Activated CD4-positive, alpha-beta T cell treated with anti-CD3 and anti-CD28 coated beads for 48 hours (primary cell): ENCODE data around the gene LGR6.

ENCODE experiments used
- DNase-seq: peaks from one replicate; pipeline ENCODE4 v3.0.0-alpha.2; 2020

LGR6 gene

DNA sequence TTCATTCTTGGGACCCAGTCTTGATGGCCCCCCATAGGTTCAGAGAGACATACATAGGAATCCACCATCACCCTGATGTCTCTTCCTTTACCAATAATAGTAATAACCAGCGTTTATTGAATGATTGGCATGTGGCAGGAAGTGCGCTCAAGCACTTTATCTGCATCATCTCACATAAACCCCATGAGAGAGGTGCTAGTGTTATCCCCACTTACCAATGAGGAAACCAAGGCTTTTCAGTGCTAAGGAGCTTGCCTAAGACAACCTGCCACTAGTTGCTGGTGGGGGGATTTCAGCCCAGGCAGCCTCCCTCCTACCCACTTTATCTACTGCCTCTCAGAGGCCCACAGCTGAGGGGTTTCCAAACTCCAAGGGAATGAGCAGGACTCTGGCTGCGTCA, 7.7 kb downstream of the LGR6 start:
- no peak for DNase-seq

DNA sequence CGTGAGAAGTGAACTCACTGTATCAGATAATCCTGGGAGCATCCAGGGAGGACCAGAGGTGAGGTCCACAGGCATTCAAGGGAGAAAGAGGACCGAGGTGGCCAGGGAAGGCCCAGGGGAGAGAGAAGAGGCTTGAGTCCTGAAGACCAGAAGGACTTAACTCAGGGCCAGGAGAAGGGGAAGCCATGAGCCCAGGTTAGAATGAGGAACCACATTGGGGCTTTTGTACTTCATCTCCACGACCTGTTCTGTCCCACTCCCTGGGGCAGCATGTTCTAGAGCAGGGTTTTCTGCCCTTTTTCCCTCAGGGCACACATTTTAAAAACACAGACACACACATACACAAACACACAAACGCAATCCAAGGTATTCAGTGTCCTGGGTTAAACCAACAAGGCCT, 8.4 kb downstream of the LGR6 start:
- DNase-seq, result no peak

DNA sequence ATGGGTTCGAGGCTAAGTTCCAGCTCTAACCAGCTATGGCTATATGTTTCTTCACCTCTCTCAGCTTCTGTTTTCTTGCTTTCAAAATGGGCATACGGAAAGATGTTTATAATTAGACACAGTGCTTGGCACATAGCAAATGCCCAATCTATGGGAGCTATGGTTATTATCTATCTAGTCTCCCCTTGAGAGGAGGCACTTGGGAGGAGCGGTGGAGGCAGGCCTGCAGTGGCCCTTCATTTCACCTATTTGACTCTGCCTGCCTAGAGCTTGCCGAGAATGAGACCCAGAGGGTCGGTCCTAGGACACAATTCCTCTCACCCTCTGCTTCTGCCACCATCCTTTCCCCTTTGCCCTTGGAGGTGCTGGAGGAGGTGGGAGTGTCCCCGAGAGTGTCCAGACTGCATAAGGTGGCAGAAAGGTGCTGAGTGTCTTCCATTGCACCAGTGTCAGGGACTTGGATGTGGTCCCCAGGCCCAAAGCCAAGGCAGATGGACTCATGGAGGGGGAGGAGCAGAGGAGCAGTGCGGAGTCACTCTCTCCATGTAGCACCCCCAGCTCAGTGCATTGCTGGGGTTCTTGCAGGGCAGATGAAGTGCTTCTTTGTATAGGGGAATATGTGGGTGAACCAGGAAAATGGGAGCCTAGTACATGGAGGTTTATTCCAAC, 9.0 kb downstream of the LGR6 start:
- no peak for DNase-seq

DNA sequence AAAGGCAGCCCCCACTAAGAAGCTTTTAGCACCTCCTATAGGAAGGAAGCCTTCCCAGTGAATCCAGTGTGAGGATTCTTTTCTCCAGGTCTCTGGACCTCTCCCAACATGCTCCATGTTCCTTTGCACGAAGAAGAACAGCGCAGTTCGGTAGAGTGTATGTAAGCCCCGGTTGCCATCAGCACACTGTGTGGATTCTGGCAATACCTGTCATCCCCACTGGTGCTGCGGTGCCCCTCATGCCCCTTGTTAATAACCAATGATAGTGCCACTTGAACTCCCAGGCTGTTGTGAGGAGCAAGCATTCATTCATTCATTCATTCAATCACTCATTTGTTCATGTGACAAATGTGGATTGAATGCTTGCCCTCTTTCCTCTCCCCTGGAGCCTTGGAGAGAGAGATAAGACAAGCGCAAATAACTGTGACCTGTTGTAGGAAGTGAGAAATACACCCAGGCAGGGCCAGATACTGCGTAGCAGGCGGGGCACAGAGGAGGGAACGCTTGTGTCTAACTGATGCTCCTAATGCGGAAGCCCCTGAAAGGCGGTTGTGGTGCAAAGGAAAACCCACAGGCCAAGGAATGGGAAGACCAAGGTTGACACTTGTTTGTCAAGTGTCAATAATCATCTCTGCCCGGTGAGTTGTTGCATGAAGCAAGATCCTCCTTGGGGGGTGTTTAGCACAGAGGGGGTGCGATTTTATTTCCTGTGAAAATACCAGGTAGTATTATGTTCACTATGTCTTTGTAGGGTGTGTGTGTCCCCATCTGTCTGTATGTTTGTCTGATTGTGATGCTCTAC, 9.8 kb downstream of the LGR6 start:
- DNase-seq, result no peak

DNA sequence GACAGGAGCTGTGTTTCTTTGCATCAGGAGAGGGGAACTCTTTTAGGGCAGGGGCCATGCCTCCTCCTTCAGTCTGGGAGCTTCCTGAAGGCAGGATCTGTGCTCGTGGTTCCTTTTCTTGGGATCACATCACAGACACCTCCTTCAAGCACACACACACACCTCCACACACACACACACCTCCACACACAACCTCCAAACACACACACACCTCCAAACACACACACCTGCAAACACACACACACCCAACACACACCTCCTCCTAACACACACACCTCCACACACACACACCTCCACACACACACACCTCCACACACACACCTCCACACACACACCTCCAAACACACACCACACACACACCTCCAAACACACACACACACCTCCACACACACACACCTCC, 10.5 kb downstream of the LGR6 start:
- DNase-seq, result no peak

DNA sequence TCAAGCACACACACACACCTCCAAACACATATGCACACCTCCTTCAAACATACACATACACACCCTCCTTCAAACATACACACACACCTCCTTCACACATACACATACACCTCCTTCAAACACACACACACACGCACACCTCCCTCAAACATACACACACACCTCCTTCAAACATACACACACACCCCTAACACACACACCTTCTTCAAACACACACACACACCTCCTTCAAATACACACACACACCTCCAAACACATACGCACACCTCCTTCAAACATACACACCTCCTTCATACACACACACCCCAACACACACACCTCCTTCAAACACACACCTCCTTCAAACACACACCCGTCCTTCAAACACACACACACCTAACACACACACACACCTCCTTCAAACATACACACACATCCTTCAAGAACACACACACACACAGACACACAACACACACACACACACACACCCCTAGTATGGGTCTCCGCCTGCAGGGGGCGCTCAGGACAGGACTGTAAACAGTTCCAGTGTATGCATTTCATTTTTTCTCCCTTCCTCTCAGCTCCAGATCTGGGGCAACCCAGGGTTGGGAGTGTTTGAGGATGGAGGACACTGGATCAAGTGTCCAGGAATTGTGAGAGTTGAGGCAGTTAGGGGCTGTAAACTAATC, 12.1 kb downstream of the LGR6 start:
- DNase-seq, result peak; percentile 28

DNA sequence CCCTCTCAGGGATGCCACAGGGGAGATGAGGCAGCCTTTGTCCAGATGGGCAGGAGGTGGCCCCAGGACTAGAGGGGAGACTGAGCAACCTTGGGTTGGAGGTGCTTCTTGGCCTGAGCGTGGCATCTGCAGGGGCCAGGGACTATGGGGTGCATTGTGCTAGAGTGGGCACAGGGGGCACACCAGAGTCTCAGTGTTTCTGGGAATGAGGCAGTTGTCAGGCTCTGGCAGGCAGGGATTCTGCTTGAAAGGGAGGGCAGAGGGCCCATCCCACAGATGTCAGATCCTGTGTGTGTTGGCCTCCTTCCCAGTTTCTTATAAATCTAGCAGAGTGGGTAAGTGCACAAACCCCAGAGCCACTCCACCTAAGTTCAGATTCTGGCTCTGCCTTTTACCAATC, 13.7 kb downstream of the LGR6 start:
- no peak for DNase-seq

DNA sequence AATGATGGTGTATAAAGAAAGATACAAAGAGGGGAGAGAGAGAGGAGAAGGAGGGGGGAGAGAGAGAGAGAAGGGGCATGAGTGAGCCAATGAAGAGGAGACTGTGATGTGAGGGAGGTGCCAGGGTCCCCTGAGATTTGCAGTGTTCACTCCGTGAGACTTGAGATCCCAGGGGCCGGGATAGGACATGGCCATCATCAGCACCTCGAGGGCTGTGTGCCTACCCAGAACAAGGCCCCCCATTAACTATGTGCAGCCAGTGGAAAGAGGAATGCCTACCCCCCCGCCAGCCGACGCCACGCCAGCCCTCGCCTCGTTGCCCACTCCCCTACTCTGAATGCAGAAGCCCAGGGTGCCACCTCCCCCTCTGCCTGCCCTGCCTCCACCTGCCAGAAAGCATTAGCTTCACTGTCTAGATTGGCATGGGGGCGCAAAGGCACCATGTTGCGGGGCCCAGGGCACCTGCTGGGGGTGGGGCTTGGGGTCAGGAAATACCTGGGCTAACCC, 14.8 kb downstream of the LGR6 start:
- DNase-seq, result no peak

DNA sequence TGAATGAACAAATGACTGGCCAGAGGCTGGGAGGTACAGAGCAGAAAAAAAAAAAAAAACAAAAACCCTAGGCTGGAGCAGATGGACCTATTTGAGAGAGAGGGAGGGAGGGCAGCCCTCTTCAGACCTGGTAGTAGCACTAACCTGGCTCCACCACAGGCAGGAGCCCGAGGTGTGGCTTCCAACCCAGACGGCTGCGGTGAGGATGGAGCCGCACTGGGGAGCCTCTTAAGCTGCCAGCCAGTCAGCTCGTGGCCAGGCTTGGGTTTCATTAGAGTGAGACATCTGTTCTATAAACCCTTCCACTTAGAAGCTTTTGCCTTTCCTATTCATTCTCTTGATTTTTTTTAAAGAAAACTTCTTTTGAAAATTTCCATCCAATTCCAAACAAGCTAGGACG, 16.8 kb downstream of the LGR6 start:
- DNase-seq, result no peak

DNA sequence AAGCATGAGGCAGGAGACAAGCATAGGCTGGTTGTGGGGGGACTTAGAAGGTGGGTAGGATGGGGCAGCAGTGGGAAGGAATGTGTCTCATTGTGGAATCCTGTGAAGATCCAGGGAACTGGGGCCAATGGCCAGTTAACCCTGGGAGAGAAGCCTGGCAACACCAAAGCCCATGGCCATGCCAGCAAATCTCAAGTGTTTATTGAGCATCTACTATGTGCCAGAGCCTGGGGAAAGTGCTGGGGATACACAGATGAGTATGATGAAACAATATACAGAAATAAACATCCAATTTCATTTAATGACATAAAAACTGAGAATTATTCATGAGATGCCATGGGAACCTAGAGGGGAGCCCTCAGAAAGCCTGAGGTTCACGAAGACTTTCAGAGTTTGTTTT, 17.4 kb downstream of the LGR6 start:
- DNase-seq, result no peak

DNA sequence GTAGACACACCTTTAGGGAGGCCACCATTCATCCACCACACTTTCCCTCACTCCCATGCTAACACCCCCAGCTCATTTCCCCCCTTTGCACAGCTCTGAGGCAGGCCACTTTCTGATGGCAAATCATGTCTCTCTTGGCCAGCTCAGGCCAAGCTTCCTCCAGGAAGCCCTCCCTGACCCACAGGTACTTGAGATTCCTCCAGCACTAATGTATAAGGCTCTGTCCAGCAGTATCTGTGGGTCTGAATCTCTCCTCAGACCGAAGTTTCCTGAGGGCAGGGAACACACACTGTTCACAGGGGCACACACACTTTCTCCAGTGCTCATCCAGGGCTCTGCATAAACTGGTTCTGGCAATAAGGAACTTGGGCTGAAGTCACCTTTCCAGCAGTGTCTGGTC, 19.2 kb downstream of the LGR6 start:
- DNase-seq, result no peak

DNA sequence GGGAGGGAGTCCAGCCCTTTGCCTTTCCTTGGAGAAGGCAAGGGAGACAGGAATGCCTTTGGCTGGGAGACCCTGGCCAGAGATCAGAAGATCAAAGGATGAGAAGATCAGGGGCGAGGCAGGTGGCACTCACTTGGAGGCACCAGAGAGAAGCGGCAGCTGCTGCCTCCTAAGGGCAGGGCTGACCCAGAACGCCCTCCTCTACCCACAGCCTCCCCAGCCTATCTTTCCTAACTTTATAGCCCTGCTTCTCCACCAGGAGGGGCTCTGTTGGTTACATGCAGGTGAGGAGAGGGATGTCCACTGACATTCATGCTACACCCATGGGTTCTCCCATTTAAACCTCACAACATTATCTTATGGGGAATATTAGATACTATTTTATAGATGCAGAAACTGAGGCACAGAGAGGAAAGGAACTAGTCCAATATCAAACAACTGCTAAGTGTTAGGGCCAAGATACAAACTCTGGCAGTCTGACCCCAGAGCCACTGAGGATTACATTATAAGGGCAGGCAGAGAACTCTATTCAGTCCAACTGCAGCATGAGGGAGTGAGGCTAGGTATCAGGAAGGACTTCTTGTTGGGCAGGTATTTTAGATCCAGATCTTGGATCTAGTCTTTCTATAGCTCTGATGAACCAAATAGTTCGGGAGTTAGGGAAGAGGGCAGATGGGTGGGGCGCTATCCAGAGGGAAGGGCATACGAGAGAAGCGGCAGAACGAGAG, 19.9 kb downstream of the LGR6 start:
- DNase-seq, result peak; percentile 18

DNA sequence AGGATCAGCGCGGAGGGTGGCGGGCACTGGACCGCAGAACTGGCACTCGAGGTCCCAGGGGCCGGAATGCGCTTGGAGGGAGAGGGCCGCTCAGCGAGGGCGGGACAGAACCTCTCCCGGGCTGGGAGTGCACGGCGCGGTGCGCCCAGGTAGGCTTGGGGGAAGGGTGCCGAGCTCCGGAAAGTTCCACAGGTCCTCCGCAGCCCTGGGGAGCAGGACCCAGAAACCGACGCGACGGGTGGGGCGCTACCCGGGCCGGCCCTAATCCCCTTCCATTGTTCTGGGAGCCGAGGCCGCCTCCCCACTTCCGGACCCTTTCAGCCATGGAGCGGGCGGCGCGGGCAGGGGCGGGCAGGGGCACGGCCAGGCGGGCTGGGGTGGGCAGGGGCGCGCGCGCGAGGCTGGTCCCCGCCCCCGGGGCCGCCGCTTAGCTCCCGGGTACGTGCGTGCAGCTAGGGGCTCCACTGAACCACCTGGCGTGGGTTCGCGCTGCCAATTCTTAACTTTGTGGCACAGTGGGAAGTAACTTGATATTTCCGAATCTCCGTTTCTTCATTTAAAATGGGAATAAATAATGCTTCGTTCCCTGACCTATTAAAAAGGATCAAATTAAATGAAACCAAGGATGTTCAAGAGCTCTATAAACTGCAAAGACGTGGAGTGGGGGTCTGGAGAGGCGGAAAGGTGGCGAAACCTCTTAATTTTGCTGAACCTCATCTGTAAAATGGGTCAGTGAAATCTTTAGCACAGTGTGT, 20.7 kb downstream of the LGR6 start:
- no peak for DNase-seq

DNA sequence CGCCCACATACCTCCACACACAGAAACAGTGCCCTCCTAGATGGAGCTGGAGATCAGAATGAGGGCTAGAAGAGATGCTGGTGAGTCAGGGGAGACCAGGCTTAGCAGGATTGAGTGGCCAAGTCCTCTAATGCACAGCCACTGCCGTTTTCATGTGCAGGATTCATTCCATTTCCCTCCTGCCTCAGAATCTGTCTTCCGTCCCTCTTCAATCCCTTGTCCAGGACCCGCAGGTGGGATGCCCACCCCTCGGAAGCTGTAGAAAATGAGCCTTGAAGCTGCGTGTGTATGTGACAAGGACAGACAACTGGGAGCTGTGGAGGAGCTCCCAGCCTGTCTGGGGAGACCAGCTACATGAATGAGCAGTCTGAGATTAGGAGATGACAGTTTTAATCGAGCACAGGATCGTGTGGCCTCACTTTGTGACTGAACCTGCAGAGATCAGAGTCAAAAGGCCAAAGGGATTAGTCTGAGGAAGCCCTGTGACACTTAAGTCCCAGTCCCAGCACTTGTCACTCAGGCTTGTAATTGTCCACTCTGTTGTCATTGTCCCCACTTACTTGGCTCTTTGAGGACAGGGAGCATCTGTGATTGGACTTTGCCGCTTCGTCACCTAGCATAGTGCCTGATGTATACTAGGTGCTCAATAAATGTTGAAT, 22.0 kb downstream of the LGR6 start:
- DNase-seq, result no peak

DNA sequence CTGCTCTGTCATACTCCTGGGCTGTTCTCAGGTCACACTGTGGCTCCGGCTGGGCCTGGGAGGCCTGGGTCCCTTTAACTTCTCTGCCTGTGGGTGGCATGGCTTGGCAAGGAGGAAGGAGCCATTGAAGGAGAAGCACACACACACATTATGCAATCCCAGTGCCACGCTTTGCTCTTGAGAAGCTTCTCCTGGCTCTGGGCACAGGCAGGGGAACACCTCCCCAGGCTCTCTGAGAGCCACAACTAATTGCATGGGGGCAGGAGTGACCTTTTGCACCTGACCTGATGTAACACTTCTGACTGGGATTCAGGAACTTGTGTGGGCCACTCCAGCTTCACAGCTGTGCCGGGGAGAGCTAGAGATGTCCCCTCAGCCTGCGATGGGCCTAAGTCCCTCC, 23.1 kb downstream of the LGR6 start:
- no peak for DNase-seq

DNA sequence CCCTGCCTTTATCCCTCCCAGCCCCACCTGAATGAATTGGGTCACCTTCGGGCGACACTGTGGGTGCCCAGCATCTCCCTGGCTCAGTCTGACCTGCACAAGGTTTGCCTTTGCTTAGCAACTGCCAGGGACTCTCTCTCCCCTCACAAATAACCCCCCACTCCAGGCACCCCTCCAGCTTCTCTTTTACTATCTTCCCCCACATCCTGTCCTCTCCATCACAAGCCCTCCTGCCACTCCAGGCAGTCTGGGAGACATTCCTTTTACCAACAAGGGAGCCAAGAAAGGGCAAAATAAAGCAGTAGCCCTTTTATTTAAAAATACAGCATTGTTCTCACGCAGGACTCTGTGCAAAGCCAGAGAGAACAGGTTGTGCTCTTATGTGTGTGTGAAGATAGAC, 23.9 kb downstream of the LGR6 start:
- no peak for DNase-seq

DNA sequence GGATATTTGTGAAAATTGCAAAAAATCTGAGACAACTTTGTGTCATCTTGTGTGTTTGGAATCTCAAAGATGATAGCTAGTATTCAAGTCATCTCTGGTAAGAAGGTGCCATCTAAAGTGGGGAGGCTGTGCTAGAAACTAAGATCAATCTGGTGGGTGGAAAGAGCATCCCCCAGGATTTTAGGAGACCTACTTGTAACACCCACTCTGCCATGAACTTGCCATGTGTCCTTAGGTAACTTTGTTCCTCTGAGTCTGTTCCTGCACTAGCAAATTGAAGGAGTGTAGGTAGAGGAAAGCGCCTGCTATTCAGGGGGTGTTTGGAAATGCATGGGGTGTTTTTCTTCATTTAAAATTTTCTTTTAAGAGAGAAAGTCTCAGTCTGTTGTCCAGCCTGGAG, 24.4 kb downstream of the LGR6 start:
- no peak for DNase-seq

DNA sequence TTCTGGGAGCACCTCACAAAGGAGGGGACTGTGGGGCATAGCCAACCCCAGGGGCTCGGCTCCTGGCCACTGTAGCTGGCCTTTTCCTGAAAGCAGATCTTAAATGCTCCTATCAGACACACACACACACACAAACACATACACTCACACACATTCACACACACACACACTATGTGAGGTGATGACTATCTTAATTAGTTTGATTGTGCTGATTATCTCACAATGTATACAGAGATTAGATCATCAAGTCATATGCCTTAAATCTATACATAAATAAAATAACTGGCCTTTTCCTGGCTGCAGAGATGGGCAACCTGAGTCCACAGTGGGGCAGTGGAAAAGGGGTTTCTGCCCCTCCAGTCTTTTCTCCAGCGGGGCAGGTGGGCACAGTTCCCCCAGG, 27.1 kb downstream of the LGR6 start:
- no peak for DNase-seq

DNA sequence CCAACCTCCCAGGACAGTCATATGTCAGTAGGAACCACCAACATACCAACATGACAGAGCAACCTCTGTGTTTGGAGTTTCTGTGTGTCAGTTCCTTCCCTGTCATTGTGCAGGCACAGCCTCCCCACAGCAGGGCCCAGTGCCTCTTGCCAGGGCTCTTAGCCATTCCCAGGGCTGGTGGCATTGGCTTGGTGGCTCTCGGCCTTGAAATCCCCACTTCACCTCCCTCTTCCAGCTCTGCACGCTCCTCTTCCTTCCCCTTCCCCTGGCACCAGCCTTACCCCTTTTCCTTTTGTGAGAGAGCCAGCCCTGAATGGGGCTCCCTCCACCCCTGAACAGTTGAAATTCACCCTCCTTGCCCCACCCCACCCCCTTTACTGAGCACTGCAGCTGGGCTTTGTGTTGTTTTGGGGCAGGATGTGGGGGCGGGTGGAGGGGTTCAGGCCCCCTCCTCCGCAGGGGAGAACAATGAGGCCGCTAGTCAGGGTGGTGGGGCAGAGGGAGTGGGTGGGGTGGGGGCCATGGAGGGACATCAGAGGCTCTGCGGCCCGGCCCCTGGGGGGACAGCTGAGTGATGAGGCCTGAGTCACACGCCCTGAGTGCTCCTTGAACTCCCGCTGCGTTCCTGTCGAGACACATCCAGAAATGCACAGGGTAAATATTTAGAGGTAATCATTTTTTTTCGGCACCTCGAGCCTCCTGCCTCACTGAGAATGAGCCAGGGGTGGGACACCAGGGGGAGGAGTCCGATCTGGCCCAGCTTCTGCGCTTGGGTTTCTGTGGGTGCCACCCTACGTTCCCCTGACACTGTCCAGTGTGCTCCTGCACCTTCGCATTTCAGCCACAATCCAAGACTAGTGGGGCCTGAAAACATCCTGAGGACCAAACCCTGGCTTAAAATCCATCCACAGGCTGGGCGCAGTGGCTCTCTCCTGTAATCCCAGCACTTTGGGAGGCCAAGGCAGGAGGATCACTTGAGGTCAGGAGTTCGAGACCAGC, 28.6 kb downstream of the LGR6 start:
- no peak for DNase-seq

DNA sequence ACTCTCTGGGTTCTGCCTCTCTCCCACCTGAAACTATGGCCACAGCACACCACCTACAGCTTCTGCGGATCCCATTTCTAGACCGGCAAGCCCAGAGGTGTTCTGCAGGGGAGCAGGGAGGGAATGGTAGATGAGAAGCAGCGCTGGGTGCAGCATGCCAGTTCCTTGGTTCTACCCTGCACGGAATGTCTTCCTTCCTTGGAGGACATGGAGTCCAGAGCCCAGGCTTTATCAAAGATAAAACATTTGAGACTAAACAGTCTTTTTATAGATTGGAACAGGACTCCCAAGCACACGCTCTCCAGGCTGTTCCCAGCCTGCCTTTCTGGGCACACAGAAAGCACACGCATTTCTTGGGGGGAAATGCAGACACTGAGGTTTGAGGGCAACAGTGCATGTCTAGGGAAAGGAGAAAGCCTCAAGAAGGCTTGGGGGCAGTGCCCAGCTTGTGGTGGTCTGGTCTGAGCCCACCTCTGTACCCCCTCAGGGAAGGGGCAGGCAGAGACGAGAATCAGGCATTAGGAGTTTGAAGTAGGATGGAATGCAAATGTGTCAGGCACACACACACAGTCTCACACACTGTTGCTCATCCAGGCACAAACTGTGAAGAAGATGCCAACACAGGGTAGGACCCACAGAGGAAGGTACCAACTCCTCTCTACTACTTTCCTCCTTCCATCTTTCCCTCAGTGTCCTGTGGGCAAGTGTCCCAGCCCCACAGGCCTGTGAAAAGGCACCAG, 29.7 kb downstream of the LGR6 start:
- no peak for DNase-seq
